HUDEP-2 (cell line): ENCODE measurements around the gene EXOC4.
A peak's percentile ranks its signal among the peaks of the same experiment; 100 is the strongest.
"Not testable (repeated sequence)": the region's sequence is repeated elsewhere in the genome, so short reads cannot be mapped to it uniquely, and the experiment has no call there.

ENCODE experiments used
- DNase-seq, 76 experiments: peaks; one replicate each; lab custom pipeline; 2025; ENCODE audit not compliant: unreplicated experiment in 76 of 76; lab: John Stamatoyannopoulos, UW

Gene EXOC4

GRCh38 chr7:133885213-133885612 is 632.3 kb downstream of the EXOC4 start:
- DNase-seq = no peak

- DNase-seq = no peak
Measured at GRCh38 chr7:133886086-133886485, 633.2 kb downstream of the EXOC4 start.

GRCh38 chr7:133886797-133887196 is 633.9 kb downstream of the EXOC4 start:
- no peak for DNase-seq

- DNase-seq = no peak
Measured at GRCh38 chr7:133887459-133887858, 634.6 kb downstream of the EXOC4 start.

- DNase-seq = no peak
Measured at GRCh38 chr7:133888061-133888930, 635.4 kb downstream of the EXOC4 start.

- DNase-seq = no peak
Measured at GRCh38 chr7:133904776-133905175, 651.9 kb downstream of the EXOC4 start.

- not testable (repeated sequence) for DNase-seq
Measured at GRCh38 chr7:133906553-133906952, 653.7 kb downstream of the EXOC4 start.

- DNase-seq = no peak
Measured at GRCh38 chr7:133910761-133911160, 657.9 kb downstream of the EXOC4 start.

- DNase-seq = no peak
Measured at GRCh38 chr7:133911724-133912123, 658.8 kb downstream of the EXOC4 start.

GRCh38 chr7:133912916-133913697 is 660.2 kb downstream of the EXOC4 start:
- no peak for DNase-seq

GRCh38 chr7:133916621-133917020 is 663.7 kb downstream of the EXOC4 start:
- no peak for DNase-seq

GRCh38 chr7:133919810-133920209 is 666.9 kb downstream of the EXOC4 start:
- DNase-seq = no peak

- no peak for DNase-seq
Measured at GRCh38 chr7:133921635-133922182, 668.8 kb downstream of the EXOC4 start.

- no peak for DNase-seq
Measured at GRCh38 chr7:133923974-133924373, 671.1 kb downstream of the EXOC4 start.

GRCh38 chr7:133931053-133931452 is 678.2 kb downstream of the EXOC4 start:
- no peak for DNase-seq

- no peak for DNase-seq
Measured at GRCh38 chr7:133932591-133932990, 679.7 kb downstream of the EXOC4 start.

GRCh38 chr7:133934262-133934976 is 681.5 kb downstream of the EXOC4 start:
- no peak for DNase-seq

- DNase-seq = no peak
Measured at GRCh38 chr7:133934977-133935330, 682.1 kb downstream of the EXOC4 start.

GRCh38 chr7:133936074-133936473 is 683.2 kb downstream of the EXOC4 start:
- peak in 2 of 76 experiments; percentile 1 to 12 for DNase-seq

GRCh38 chr7:133937786-133938185 is 684.9 kb downstream of the EXOC4 start:
- DNase-seq = no peak

- no peak for DNase-seq
Measured at GRCh38 chr7:133940368-133940767, 687.5 kb downstream of the EXOC4 start.
